H9 (cell line): ENCODE data around the gene GET4. TPM values are rescaled to one million over a fixed set of nuclear protein-coding genes. Genes with fewer than 3 reads are reported as not detected.

Source experiments
- DNase-seq: peaks from one replicate; pipeline ENCODE4 v3.0.0-alpha.2; 2017
- H2AFZ ChIP-seq: one replicate; pipeline ENCODE4 v1.6.1; 2013; ENCODE audit warnings: mild to moderate bottlenecking, low read length, control low read depth, moderate library complexity
- H2AK5ac ChIP-seq: 2 replicates; pipeline ENCODE4 v1.6.1; 2013; ENCODE audit warnings: low read length, control low read depth, mixed read lengths; ENCODE audit not compliant: insufficient read length
- H2BK120ac ChIP-seq: one replicate; pipeline ENCODE4 v1.6.1; 2013; ENCODE audit warnings: low read depth, mild to moderate bottlenecking, low read length, control low read depth, inconsistent platforms; ENCODE audit not compliant: poor library complexity, severe bottlenecking
- H2BK12ac ChIP-seq: 2 replicates; pipeline ENCODE4 v1.6.1; 2013; ENCODE audit warnings: low read length, control low read depth, mixed read lengths, low read depth; ENCODE audit not compliant: insufficient read length
- H2BK15ac ChIP-seq: 2 replicates; pipeline ENCODE4 v1.6.1; 2013; ENCODE audit warnings: low read depth, low read length, control low read depth
- H2BK20ac ChIP-seq: one replicate; pipeline ENCODE4 v1.6.1; 2013; ENCODE audit warnings: low read depth, mild to moderate bottlenecking, low read length, control low read depth, inconsistent platforms; ENCODE audit not compliant: poor library complexity, severe bottlenecking
- H2BK5ac ChIP-seq: 2 replicates; pipeline ENCODE4 v1.6.1; 2013; ENCODE audit warnings: low read length, control low read depth, mixed read lengths; ENCODE audit not compliant: insufficient read length
- H3K14ac ChIP-seq: 2 replicates; pipeline ENCODE4 v1.6.1; 2013; ENCODE audit warnings: low read length, control low read depth; ENCODE audit not compliant: insufficient read depth
- H3K18ac ChIP-seq: 2 replicates; pipeline ENCODE4 v1.6.1; 2013; ENCODE audit warnings: low read depth, mild to moderate bottlenecking, mixed read lengths, low read length, control low read depth; ENCODE audit not compliant: insufficient read length
- H3K23ac ChIP-seq: 2 replicates; pipeline ENCODE4 v1.6.1; 2013; ENCODE audit warnings: low read length, control low read depth, mixed read lengths, low read depth; ENCODE audit not compliant: insufficient read length
- H3K23me2 ChIP-seq: 2 replicates; pipeline ENCODE4 v1.6.1; 2013; ENCODE audit warnings: low read depth, mild to moderate bottlenecking, mixed read lengths, low read length, control low read depth; ENCODE audit not compliant: insufficient read length, poor library complexity, severe bottlenecking
- H3K27ac ChIP-seq: 2 replicates; pipeline ENCODE4 v1.5.1; 2013; ENCODE audit warnings: low read length, control low read depth, mixed read lengths, low read depth; ENCODE audit not compliant: insufficient read length
- H3K27me3 ChIP-seq: 2 replicates; pipeline ENCODE4 v1.6.1; 2013; ENCODE audit warnings: low read length, control low read depth, inconsistent platforms; ENCODE audit not compliant: insufficient read depth
- H3K4ac ChIP-seq: 2 replicates; pipeline ENCODE4 v1.6.1; 2013; ENCODE audit warnings: low read depth, mild to moderate bottlenecking, control low read depth, inconsistent platforms, low read length, moderate library complexity
- H3K4me1 ChIP-seq: 2 replicates; pipeline ENCODE4 v1.6.1; 2013; ENCODE audit warnings: low read length, control low read depth, inconsistent platforms; ENCODE audit not compliant: insufficient read depth
- H3K4me2 ChIP-seq: 2 replicates; pipeline ENCODE4 v1.6.1; 2013; ENCODE audit warnings: low read length, control low read depth, mixed read lengths; ENCODE audit not compliant: insufficient read length, insufficient read depth
- H3K56ac ChIP-seq: 2 replicates; pipeline ENCODE4 v1.6.1; 2013; ENCODE audit warnings: low read depth, mild to moderate bottlenecking, mixed read lengths, low read length, control low read depth; ENCODE audit not compliant: insufficient read length
- H3K79me1 ChIP-seq: 2 replicates; pipeline ENCODE4 v1.6.1; 2013; ENCODE audit warnings: low read depth, mild to moderate bottlenecking, moderate library complexity, low read length, control low read depth, inconsistent platforms; ENCODE audit not compliant: insufficient read depth, poor library complexity, severe bottlenecking
- H3K79me2 ChIP-seq: 2 replicates; pipeline ENCODE4 v1.6.1; 2013; ENCODE audit warnings: low read length, control low read depth, inconsistent platforms; ENCODE audit not compliant: insufficient read depth
- H3K9ac ChIP-seq: 2 replicates; pipeline ENCODE4 v1.6.1; 2013; ENCODE audit warnings: low read length, control low read depth, mixed read lengths; ENCODE audit not compliant: insufficient read length; ENCODE audit errors: extremely low read depth
- H3K9me3 ChIP-seq: one replicate; pipeline ENCODE4 v1.6.1; 2013; ENCODE audit warnings: low read depth, low read length, inconsistent platforms; ENCODE audit not compliant: control insufficient read depth
- H3T11ph ChIP-seq: one replicate; pipeline ENCODE4 v1.6.1; 2013; ENCODE audit warnings: mild to moderate bottlenecking, low read length, control low read depth, inconsistent platforms
- H4K20me1 ChIP-seq: one replicate; pipeline ENCODE4 v1.6.1; 2013; ENCODE audit not compliant: control insufficient read depth, insufficient read length, insufficient read depth
- H4K5ac ChIP-seq: 2 replicates; pipeline ENCODE4 v1.6.1; 2013; ENCODE audit warnings: low read depth, mild to moderate bottlenecking, mixed read lengths, low read length, control low read depth; ENCODE audit not compliant: insufficient read length
- H4K8ac ChIP-seq: replicated peaks from 2 replicates; pipeline ENCODE4 v1.6.1; 2013; ENCODE audit warnings: low read length, control low read depth, mixed read lengths, low read depth; ENCODE audit not compliant: insufficient read length
- H4K91ac ChIP-seq: 2 replicates; pipeline ENCODE4 v1.6.1; 2013; ENCODE audit warnings: low read depth, mild to moderate bottlenecking, moderate library complexity, mixed read lengths, low read length, control low read depth; ENCODE audit not compliant: insufficient read length
- H3K27ac Mint-ChIP-seq, 3 experiments: 2 replicates in 2 of 3; 3 replicates in 1 of 3; pipeline ENCODE4 v1.8.0; 2020 to 2021; ENCODE audit warnings: mixed read lengths in 3 of 3, mild to moderate bottlenecking in 1 of 3, moderate library complexity in 1 of 3
- H3K27me3 Mint-ChIP-seq: 2 replicates; pipeline ENCODE4 v1.8.0; 2021; ENCODE audit warnings: low read depth, mild to moderate bottlenecking, moderate library complexity, mixed read lengths
- H3K36me3 Mint-ChIP-seq, 3 experiments: 2 replicates in 2 of 3; 3 replicates in 1 of 3; pipeline ENCODE4 v1.8.0; 2020 to 2021; ENCODE audit warnings: low read depth in 3 of 3, mixed read lengths in 3 of 3; ENCODE audit not compliant: insufficient read depth in 1 of 3
- H3K4me1 Mint-ChIP-seq, 2 experiments: 2 replicates each; pipeline ENCODE4 v1.8.0; 2020; ENCODE audit warnings: mixed read lengths in 2 of 2
- H3K4me3 Mint-ChIP-seq, 2 experiments: 2 replicates in 1 of 2; 3 replicates in 1 of 2; pipeline ENCODE4 v1.8.0; 2020 to 2021; ENCODE audit warnings: mild to moderate bottlenecking in 2 of 2, mixed read lengths in 2 of 2, moderate library complexity in 1 of 2
- H3K9me3 Mint-ChIP-seq, 2 experiments: 2 replicates in 1 of 2; 3 replicates in 1 of 2; pipeline ENCODE4 v1.8.0; 2020; ENCODE audit warnings: mild to moderate bottlenecking in 2 of 2, mixed read lengths in 2 of 2, moderate library complexity in 1 of 2
- CTCF ChIP-seq: fragments of 200-600 bp; sonication (generic); conservative IDR thresholded peaks from 3 replicates; pipeline ENCODE4 v1.8.0; 2021; ENCODE audit warnings: antibody characterized with exemption, mild to moderate bottlenecking
- WGBS: extraction: QIAGEN DNeasy Blood & Tissue Kit; methylation state at CpG from one replicate; pipeline ENCODE4 v1.1.7; 2013; ENCODE audit warnings: missing lambda C conversion rate, low lambda C conversion rate, mixed read lengths; ENCODE audit not compliant: insufficient read length; ENCODE audit errors: extremely low coverage; 5-methylcytosine and 5-hydroxymethylcytosine counted together
- total RNA-seq: library from RNA; stranded (reverse); gene quantifications from 2 replicates; pipeline ENCODE4 v1.2.1, GENCODE V29; 2021

GET4 gene
- total RNA-seq, 1 experiment from 2014 or later = 70.2 TPM

GRCh38 chr7:932651-932975 is 56.3 kb downstream of the GET4 start:
- H3K27me3 Mint-ChIP-seq = no peaks in the 10 kb centered on the region
- Histone ChIP-seq H4K8ac (no peak overlapping the region), H3K4me1 (no peaks in the 10 kb centered on the region), H4K91ac (no peak overlapping the region), H3K18ac (no peak overlapping the region), H3K4me2 (no peak overlapping the region), H3K56ac (no peak overlapping the region), H3K79me2 (no peaks in the 10 kb centered on the region), H2BK120ac (no peak overlapping the region), H3K14ac (no peak overlapping the region), H4K5ac (no peak overlapping the region), H2BK15ac (no peak overlapping the region), H3K9ac (no peak overlapping the region), H3K27ac (no peak overlapping the region), H3K23me2 (no peaks in the 10 kb centered on the region), H3K4ac (no peak overlapping the region), H2BK5ac (no peak overlapping the region), H3K23ac (no peak overlapping the region), H2BK12ac (no peak overlapping the region), H3K27me3 (no peaks in the 10 kb centered on the region), H3K79me1 (no peaks in the 10 kb centered on the region), H3K9me3 (no peaks in the 10 kb centered on the region), H2AFZ (no peak overlapping the region), H4K20me1 (no peaks in the 10 kb centered on the region), H2AK5ac (no peak overlapping the region), H3T11ph (no peak overlapping the region), H2BK20ac (no peak overlapping the region)
- H3K4me3 Mint-ChIP-seq = no peak overlapping the region
- DNase-seq = no peak
- H3K27ac Mint-ChIP-seq = no peak overlapping the region
- H3K9me3 Mint-ChIP-seq = no peaks in the 10 kb centered on the region; a peak in 1 of 5 replicates
- TF ChIP-seq CTCF = no peak
- no CpG with 5 or more reads among the region's 11 CpGs for WGBS
- H3K36me3 Mint-ChIP-seq = no peaks in the 10 kb centered on the region; a peak in 1 of 7 replicates
- peaks cover 4 to 5% of the 10 kb centered on the region in 2 experiments; a peak in 2 of 4 replicates for H3K4me1 Mint-ChIP-seq
